GM18951 (cell line): ENCODE measurements around the gene FTO.
"Not testable (repeated sequence)": the region's sequence is repeated elsewhere in the genome, so short reads cannot be mapped to it uniquely, and the experiment has no call there.

Experiments used
- POLR2A ChIP-seq: IDR thresholded peaks from 4 replicates; pipeline ENCODE4 v1.6.1; 2011; ENCODE audit warnings: mild to moderate bottlenecking; ENCODE audit not compliant: insufficient read length, insufficient read depth; ENCODE audit errors: extremely low read depth
- in situ Hi-C: fragments of 300-500 bp; cut with MboI; formaldehyde crosslinking; loops from one replicate; pipeline ENCODE4 v1.12.0; 2022; ENCODE audit warnings: low sequenced_read_pairs, mixed read lengths, inconsistent platforms; ENCODE audit not compliant: unreplicated experiment

The FTO gene

DNA sequence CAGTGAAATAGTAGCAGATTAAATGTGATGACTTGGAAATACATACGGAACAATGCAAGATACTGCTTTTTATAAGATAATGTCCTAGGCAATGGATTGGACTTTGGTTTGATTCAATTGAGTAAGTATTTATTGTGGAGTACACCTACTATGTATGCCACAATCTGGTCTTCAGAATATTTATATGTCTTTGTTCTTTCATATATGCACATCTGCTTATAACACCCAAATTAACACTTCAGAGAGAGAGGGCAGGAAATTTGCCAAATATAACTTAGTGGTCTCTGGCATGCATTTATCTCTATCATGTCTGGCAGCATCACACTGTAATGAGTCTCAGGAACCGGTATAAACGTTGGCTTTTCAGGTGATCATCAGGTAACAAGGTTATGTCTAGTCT lies 17.2 kb upstream of the FTO start:
- in situ Hi-C loops = no loop called here
- no peak for TF ChIP-seq POLR2A

DNA sequence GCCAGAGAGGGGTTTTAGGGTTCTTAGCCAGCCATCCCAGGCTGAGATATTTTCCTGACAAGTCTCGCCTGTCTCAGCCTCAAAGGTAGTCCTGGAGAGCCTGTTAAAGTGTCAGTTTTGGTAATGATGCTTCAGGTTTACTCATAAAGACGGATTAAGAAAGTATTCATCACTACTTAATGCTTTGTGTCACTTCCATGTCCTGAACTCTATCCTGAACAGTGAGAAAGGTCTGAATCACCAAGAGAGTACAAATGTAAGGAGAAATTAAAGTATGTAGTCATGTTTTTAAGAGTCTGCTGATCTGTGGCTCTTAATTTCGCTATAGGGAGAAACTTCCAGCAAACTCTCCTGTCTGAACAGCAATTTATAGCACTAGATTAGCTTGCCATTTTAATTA lies 14.3 kb upstream of the FTO start:
- in situ Hi-C loops = no loop called here
- TF ChIP-seq POLR2A = no peak

DNA sequence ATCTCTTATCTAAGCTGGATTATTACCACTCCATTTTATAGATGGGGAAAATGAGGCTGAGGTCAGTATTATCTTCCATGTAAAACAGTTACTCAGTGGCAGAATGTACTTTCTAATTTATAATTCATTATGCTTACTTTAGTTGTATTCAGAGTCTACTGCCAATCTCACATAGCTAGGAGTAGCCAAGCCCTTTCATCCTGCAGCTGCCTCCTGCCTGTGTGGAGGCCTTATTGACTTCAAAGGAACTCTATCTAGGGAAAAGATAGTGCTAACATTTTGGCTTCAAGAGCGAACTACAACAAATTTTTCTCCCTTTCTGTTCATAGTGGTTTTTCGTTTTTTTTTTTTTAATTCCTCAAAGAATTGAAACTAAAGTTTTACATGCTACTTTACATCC lies 13.2 kb upstream of the FTO start:
- no peak for TF ChIP-seq POLR2A
- in situ Hi-C loops = no loop called here

DNA sequence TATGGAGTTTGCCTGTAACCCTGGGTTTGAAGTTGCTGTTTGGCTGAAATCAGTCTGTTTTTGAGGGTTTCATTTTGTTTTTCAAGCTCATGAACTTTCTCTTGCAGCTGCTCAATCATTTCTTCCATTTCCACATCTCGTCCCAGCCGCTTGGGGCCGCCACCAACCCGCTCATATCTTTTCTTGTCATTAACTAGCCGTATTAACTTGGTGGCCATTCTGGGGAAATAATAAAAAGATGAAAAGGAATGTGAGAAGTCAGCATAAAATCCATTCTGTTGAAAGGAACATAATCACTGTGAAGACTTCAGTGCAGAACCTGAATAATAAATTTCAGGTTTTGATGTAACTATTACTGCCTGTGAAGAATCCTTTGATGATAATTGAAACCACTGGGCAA lies 11.8 kb upstream of the FTO start:
- in situ Hi-C loops = no loop called here
- TF ChIP-seq POLR2A = no peak

GRCh38 chr16:53693320-53693719 lies 10.6 kb upstream of the FTO start:
- TF ChIP-seq POLR2A = no peak
- in situ Hi-C loops = no loop called here

- in situ Hi-C loops = no loop called here
These were observed 8.9 kb upstream of the FTO start for GRCh38 chr16:53695070-53695469.

DNA sequence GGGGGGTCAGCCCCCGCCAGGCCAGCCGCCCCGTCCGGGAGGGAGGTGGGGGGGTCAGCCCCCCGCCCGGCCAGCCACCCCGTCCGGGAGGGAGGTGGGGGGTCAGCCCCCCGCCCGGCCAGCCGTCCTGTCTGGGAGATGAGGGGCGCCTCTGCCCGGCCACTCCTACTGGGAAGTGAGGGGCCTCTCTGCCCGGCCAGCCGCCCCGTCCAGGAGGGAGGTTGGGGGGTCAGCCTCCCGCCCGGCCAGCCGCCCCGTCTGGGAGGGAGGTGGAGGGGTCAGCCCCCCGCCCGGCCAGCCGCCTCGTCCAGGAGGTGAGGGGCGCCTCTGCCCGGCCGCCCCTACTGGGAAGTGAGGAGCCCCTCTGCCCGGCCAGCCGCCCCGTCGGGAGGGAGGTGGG lies 5.7 kb upstream of the FTO start:
- in situ Hi-C loops = not testable (repeated sequence)

More at GRCh38 chr16:53695070-53695469, 8.9 kb upstream of the FTO start:
- TF ChIP-seq POLR2A = no peak

GRCh38 chr16:53704445-53704813 lies 473 bp downstream of the FTO start:
- no peak for TF ChIP-seq POLR2A
- in situ Hi-C loops = no loop called here

DNA sequence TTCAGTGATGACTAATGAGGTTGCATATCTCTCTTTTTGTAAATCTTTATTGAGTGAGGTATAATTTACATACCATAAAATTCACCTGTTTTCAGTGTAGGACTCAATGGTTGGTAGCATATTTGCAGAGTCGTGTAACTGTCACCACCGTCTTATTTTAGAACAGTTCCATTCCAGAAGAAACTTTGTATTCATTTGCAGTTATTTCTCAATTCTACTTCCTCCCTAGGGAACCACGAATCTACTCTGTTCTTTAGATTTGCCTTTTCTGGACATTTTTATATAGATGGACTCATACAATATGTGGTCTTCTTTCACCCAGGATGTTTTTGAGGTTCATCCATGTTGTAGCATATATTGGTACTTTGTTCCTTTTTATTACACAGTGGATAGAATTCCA lies 3.7 kb downstream of the FTO start:
- no peak for TF ChIP-seq POLR2A
- in situ Hi-C loops = no loop called here

- no peak for TF ChIP-seq POLR2A
- in situ Hi-C loops = no loop called here
These were observed 4.5 kb downstream of the FTO start for GRCh38 chr16:53708490-53708889.

GRCh38 chr16:53711390-53711789 lies 7.4 kb downstream of the FTO start:
- no peak for TF ChIP-seq POLR2A
- in situ Hi-C loops = no loop called here

DNA sequence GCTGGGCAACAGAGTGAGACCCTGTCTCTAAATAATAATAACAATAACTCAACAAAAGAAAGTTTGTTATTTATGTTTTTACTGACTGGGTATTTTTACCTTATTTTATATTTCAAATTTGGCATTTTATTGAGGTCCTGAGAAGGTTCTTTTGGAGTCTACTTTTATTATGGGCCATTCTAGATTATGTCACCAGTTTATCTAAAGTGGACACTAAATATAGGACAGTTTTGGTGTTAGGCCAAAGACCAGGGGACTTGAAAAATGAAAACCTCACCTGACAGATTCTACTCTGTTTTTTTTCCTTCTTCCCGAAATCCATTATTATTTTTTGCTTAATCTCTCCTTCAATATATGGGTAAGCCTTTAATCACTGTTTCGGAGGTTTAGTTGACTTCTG lies 8.1 kb downstream of the FTO start:
- in situ Hi-C loops = no loop called here

DNA sequence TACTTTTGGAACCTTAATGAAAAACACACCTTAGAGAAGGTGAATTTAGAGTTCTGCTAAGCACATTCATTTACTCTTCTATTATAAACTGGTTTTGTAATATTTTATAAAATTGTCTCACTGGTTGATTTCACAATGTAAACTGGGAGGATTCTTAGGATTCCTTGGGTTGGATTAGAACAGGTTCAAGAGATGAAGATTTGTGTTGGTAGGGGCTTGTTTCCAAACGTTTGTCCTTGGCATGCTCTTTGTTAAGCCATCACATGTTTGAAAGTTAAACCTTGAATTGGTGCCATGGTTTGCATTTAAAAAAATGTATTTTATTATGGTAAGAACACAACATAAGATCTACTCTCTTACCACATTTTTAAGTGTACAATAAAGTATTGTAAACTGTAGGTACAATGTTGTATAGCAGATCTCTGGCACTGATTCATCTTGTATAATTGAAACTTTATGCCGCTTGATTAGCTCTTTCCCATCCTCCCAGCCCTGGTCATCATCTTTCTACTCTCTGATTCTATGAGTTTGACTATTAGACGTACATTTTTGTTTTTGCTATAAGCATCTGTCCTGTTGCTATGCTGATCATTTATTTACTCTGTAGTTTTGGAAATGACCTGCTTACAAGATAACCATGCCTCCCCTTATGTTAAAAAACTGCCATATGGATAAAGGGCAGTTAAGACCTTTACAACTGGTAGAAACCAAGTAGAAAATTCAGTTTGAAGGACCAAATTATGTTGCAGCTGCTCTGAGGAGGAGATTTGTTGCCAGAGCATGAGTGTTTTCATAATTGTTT lies 9.6 kb downstream of the FTO start:
- in situ Hi-C loops = no loop called here
- TF ChIP-seq POLR2A = no peak

More for the DNA sequence above, 8.1 kb downstream of the FTO start:
- no peak for TF ChIP-seq POLR2A

GRCh38 chr16:53714205-53715022 lies 10.5 kb downstream of the FTO start:
- TF ChIP-seq POLR2A = no peak
- in situ Hi-C loops = no loop called here

GRCh38 chr16:53715023-53715384 lies 11.0 kb downstream of the FTO start:
- TF ChIP-seq POLR2A = no peak
- in situ Hi-C loops = no loop called here

- in situ Hi-C loops = no loop called here
These were observed 13.6 kb downstream of the FTO start for GRCh38 chr16:53717577-53717976.

More at GRCh38 chr16:53717577-53717976, 13.6 kb downstream of the FTO start:
- TF ChIP-seq POLR2A = no peak
